RWPE1 (cell line): ENCODE measurements around the gene FAM131C.

Experiments used
- CTCF ChIA-PET: fragments of 350-600 bp; sonication (Branson Sonifier 250); formaldehyde crosslinking; extraction: SDS; loops from one replicate; lab custom pipeline; 2021; lab: Yijun Ruan, JAX
- POLR2A ChIA-PET: fragments of 400-600 bp; formaldehyde crosslinking; extraction: SDS; loops from one replicate; lab custom pipeline; 2020; ENCODE audit warnings: antibody characterized with exemption; ENCODE audit not compliant: low non-redundant PET; lab: Yijun Ruan, JAX
- DNase-seq: peaks from one replicate; pipeline ENCODE4 v3.0.0; 2012; ENCODE audit warnings: low spot score
- H3K27ac ChIP-seq: fragments of 450-650 bp; 2 replicates; pipeline ENCODE4 v1.5.1; 2017
- CTCF ChIP-seq: fragments of 450-650 bp; conservative IDR thresholded peaks from 2 replicates; pipeline ENCODE4 v1.5.1; 2017; ENCODE audit warnings: low read depth, mild to moderate bottlenecking

The FAM131C gene

GRCh38 chr1:16075337-16076030 lies 2.0 kb upstream of the FAM131C start:
- no peak for TF ChIP-seq CTCF
- H3K27ac ChIP-seq = peak overlapping the region; percentile 73
- CTCF ChIA-PET = interaction anchor here (0.6 to 1.0 kb wide), 4 partner anchors 42 to 173 kb away, joined by 3 to 6 read pairs (median 4); partner anchors contain the start of gene SRARP
- POLR2A ChIA-PET = interaction anchor here (0.6 kb wide), 1 partner anchor 18 kb away, joined by 4 read pairs; no protein-coding TSS in a partner anchor
- no peak for DNase-seq

GRCh38 chr1:16074217-16074616 lies 766 bp upstream of the FAM131C start:
- POLR2A ChIA-PET = no interaction called here
- no peak for TF ChIP-seq CTCF

GRCh38 chr1:16072616-16073484 lies 601 bp downstream of the FAM131C start:
- no peak overlapping the region for H3K27ac ChIP-seq
- no peak for DNase-seq
- ChIA-PET CTCF (interaction anchor here (0.5 to 1.9 kb wide), 16 partner anchors 9 to 852 kb away, joined by 3 to 9 read pairs (median 3); no protein-coding TSS in a partner anchor), POLR2A (no interaction called here)
- no peak for TF ChIP-seq CTCF

More at GRCh38 chr1:16074217-16074616, 766 bp upstream of the FAM131C start:
- no peak for DNase-seq
- H3K27ac ChIP-seq = peak overlapping the region; percentile 73; the same call in 1 of the 2 replicates
- CTCF ChIA-PET = interaction anchor here (0.9 kb wide), 1 partner anchor 113 kb away, joined by 3 read pairs; no protein-coding TSS in a partner anchor

- no peak overlapping the region for H3K27ac ChIP-seq
- no peak for TF ChIP-seq CTCF
- DNase-seq = no peak
- POLR2A ChIA-PET = no interaction called here
- CTCF ChIA-PET = interaction anchor here (0.8 to 1.9 kb wide), 2 partner anchors 77 to 172 kb away, joined by 3 to 9 read pairs; no protein-coding TSS in a partner anchor
These were observed 1.4 kb downstream of the FAM131C start for GRCh38 chr1:16072095-16072494.

GRCh38 chr1:16071614-16072013 lies 1.8 kb downstream of the FAM131C start:
- ChIA-PET CTCF (interaction anchor here (0.8 to 1.9 kb wide), 2 partner anchors 77 to 173 kb away, joined by 3 to 9 read pairs; no protein-coding TSS in a partner anchor), POLR2A (no interaction called here)
- H3K27ac ChIP-seq = no peak overlapping the region
- DNase-seq = no peak
- no peak for TF ChIP-seq CTCF
